Stimulated activated CD4-positive, alpha-beta T cell treated with anti-CD3 and anti-CD28 coated beads, Interleukin-1b, Interleukin-23, amount 100 ng/mL, for 48 hours (primary cell): Measurements from ENCODE around the gene GPC5.

Experiments used
- DNase-seq: peaks from one replicate; pipeline ENCODE4 v3.0.0-alpha.2; 2020

Gene GPC5

GRCh38 chr13:91544723-91545122 is 146.3 kb downstream of the GPC5 start:
- DNase-seq, result no peak

- no peak for DNase-seq
These were observed 148.5 kb downstream of the GPC5 start for GRCh38 chr13:91546900-91547299.

DNA sequence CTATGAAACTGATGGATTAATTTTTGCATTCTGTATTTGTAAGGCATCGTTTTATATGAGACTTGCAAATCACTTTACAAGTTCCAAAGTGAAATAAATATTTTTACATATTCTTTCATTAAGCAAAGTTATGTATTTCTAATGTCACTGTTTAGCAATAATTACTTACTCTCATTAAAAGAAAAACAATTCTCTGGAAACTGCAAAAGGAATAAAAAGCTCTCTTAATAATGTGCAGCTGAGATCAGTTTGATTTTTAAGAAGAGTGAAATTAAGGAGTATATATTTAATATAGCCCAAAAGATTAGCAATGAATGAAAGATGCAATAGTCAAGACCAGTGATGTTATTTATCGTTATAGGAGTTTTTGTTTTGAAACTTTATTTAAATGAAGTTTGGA is 155.2 kb downstream of the GPC5 start:
- no peak for DNase-seq

DNA sequence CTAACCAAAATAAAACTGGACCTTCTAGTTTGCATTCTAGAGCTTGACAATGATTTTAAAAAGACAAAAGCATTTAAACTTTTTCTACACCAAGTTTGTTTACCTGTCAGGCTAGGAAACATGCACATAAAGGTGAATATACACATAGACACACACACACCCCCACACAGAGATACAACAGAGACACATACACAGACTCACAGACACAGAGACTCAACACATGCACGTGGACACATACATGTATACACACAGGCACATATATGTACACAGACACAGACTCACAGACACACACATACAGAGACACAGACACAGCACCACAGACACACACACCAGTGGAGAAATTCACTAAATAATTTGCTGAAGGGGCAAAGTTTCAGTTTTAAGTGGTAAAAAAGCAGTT is 155.7 kb downstream of the GPC5 start:
- no peak for DNase-seq

DNA sequence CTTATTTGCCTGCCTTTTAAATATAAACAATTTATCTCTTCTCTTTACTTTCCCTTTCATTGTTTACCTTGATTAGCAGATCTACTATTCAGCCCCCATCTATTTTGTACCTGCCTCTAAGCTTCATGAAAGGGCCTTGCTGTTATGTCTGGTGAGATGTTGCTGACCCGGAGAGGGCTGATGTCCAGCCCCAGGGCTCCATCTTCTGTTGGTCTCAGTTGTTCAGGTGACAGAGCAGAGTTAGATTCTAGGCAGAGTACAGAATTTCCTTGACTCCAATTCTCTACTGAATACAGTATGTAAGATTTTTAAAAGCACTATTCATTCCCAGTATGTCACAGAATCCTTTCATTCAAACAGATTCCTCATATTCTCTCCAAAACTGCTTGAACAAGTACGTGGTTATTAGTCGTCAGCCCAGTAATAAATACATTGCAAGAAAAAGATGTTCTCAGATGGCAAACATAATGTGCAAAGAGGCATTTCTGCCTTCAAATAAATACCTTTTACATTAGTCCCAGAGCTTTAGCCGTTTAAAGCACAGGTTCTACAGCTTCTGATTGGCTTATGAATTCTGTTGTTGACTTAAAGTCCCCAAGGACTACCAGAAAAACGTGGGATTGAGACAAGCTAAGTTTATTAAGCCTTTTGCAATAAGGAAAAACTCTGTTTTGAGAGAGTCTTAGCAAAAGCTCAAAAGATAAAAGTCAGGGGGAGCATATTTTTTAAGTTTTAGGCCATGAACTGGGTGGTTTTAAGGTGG is 159.1 kb downstream of the GPC5 start:
- DNase-seq, result no peak

- no peak for DNase-seq
These were observed 165.4 kb downstream of the GPC5 start for GRCh38 chr13:91563799-91564198.

- no peak for DNase-seq
These were observed 166.0 kb downstream of the GPC5 start for GRCh38 chr13:91564396-91564795.

- no peak for DNase-seq
These were observed 166.9 kb downstream of the GPC5 start for GRCh38 chr13:91565296-91565695.

GRCh38 chr13:91567485-91568207 is 169.2 kb downstream of the GPC5 start:
- DNase-seq, result no peak

GRCh38 chr13:91571681-91572080 is 173.3 kb downstream of the GPC5 start:
- DNase-seq, result no peak

GRCh38 chr13:91572439-91572838 is 174.0 kb downstream of the GPC5 start:
- DNase-seq, result no peak

- no peak for DNase-seq
These were observed 174.7 kb downstream of the GPC5 start for GRCh38 chr13:91572944-91573598.

DNA sequence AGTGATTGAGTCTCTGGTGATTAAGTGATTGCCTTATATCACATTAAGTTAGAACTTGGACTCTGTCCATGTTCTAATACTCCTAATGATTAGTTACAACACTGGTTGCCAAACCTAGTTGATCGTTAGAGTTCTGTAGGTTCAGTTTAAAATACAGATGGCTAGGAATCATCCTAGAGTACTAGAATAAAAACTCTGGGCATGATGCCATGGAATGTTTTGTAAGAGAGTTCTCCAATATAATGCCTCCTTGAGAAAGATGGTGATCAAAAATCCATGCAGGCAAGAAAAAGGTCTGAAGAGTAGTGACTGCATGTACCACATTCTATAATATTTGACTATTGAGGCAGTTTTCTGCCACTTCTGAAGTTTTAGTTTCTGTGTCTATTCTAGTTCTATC is 176.3 kb downstream of the GPC5 start:
- DNase-seq, result no peak

DNA sequence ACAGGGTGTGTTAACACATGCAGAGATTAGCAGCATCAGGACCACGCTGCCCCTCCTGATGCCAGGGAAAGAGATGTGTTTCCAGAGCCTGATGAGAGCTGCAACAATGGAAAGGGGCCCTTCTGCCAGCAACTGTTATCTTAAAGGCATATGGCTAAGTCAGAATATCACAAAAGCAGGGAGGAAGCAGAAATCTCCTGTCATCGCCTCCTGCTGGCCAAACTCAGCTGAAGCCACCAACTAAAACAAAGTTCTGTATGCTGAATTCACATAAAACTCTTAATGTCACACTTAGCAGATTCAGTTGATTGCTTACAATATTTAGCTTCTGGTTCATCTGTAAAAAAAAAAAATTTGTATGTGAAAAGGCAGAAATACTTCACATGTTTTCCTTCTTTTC is 178.2 kb downstream of the GPC5 start:
- DNase-seq, result no peak

DNA sequence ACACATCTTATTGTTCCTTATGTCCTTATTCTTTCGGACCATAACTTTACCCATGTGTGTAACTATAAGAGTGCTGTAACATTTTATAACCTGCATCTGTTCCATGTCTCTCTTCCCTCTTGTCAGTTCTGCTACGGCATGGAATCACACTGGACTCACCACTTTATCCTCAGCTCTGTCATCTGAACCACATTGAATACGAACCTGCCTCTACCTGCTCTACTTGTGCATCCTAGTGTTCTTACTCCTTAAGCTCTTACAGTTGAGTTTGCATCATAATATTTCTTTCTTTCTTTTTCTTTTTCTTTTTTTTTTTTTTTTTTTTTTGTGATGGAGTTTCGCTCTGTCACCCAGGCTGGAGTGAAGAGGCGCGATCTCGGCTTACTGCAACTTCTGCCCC is 180.9 kb downstream of the GPC5 start:
- no peak for DNase-seq

DNA sequence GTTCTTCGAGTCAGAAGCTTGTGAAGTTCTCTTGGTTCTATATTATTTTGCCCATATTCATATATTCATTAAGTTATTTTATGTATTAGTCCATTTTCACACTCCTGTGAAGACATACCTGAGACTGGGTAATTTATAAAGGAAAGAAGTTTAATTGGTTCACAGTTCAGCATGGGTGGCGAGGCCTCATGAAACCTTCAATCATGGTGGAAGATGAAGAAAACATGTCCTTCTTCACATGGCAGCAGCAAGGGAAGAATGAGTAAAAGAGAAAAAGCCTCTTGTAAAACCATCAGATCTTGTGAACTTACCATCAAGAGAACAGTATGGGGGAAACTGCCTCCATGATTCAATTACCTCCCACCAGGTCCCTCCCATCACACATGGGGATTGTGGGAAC is 182.3 kb downstream of the GPC5 start:
- no peak for DNase-seq

DNA sequence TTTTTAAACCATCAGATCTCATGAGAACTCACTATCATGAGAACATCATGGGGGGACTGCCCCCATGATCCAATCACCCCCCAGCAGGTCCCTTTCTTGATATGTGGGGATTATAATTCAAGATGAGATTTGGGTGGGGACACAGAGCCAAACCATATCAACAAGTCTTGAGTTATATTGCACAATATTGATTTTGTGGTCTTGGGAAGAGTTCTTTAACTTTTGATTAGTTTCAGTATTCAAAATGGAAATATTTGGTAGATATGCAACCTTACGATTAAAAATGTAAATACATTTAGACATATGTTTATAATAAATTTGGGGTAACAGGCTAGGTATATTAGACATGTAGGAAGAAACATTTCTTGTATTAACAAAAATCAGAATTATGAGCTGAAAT is 188.2 kb downstream of the GPC5 start:
- no peak for DNase-seq

GRCh38 chr13:91588541-91588940 is 190.1 kb downstream of the GPC5 start:
- no peak for DNase-seq

GRCh38 chr13:91592056-91593014 is 193.9 kb downstream of the GPC5 start:
- DNase-seq, result no peak

DNA sequence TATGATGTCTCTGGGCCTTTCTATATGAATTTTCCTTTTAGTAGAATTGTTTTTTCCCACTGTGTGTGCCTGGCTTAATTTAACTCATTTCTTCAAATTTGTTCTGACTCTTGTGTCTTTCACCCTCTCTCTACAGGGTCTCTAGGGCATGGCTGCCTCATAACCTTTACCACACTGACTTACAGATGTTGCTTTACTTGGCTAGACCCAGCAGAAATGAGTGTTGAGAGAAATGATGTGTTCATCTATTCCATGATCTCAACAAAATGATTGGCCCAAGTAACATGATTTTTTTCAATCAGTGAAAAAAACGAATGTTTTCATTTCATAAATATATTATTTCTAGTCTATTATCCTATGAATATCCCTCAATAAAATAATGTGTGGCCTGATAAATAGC is 195.0 kb downstream of the GPC5 start:
- DNase-seq, result no peak

GRCh38 chr13:91594061-91594460 is 195.6 kb downstream of the GPC5 start:
- no peak for DNase-seq

DNA sequence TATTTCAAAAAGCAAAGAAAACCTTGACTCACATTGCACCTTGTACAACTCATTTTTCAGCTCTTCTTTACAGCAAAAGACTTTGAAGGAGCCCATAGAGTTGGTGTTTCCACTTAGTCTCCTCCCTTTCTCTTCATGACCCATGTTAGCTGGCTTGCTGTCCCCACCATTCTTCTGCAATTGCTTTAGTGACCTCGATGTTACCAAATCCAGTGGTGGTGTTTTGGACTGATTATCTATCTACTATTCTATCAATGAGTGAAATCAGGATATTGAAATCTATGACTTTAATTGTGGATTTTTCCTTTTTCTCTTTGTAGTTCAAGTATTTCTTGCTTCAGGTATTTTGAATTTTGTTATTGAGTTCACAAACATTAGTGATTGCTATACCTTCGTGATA is 197.3 kb downstream of the GPC5 start:
- DNase-seq, result no peak

- DNase-seq, result no peak
These were observed 198.4 kb downstream of the GPC5 start for GRCh38 chr13:91596842-91597241.
